Measurements from ENCODE around the gene ZNF787. TPM values are rescaled to one million over a fixed set of nuclear protein-coding genes. Genes with fewer than 3 reads are reported as not detected.

Gene ZNF787
- total and polyA plus RNA-seq, 4 donors = 2.9 to 23.6 (median 18.8) TPM

- peak; percentile 69 for DNase-seq (ENCODE audit: low spot score)
- Histone ChIP-seq H3K27ac (ENCODE audit: low read depth in 1 of 2, low read length in 2 of 2) (peak overlapping the region; percentile 66 to 68), H3K4me3 (ENCODE audit: low read depth in 1 of 3, low read length in 3 of 3) (no peak overlapping the region), H3K36me3 (ENCODE audit: control insufficient read depth in 4 of 4, insufficient read depth in 3 of 4, low read depth in 1 of 4, low read length in 3 of 4) (peaks cover 0 to 6% (median 0%) of the 10 kb centered on the region in 4 donors), H3K27me3 (ENCODE audit: control insufficient read depth in 4 of 4, insufficient read depth in 4 of 4, low read length in 3 of 4) (no peaks in the 10 kb centered on the region), H3K9me3 (ENCODE audit: control insufficient read depth in 4 of 4, low read length in 3 of 4) (no peaks in the 10 kb centered on the region), H3K9ac (ENCODE audit: low read depth in 1 of 2, low read length in 2 of 2) (no peak overlapping the region), H3K4me1 (ENCODE audit: control insufficient read depth in 4 of 4, insufficient read depth in 4 of 4, low read length in 3 of 4) (peaks cover 46 to 96% (median 81%) of the 10 kb centered on the region in 4 donors)
- TF ChIP-seq TAF1 (conservative IDR thresholded peaks at IDR 0.05) = peak; percentile 65
- TF ChIP-seq RXRA (IDR thresholded peaks at IDR 0.05) = peak; percentile 69 to 71
- no peak for TF ChIP-seq HNF4G (IDR thresholded peaks at IDR 0.05)
- TF ChIP-seq FOXA2 (IDR thresholded peaks at IDR 0.05) = no peak
- no peak for TF ChIP-seq YY1 (IDR thresholded peaks at IDR 0.05)
- TF ChIP-seq CTCF (IDR thresholded peaks at IDR 0.05; ENCODE audit: low read depth, low read length, missing input control) = no peak
- TF ChIP-seq GABPA (IDR thresholded peaks at IDR 0.05 in 1 of 2, conservative IDR thresholded peaks at IDR 0.05 in 1 of 2) = no peak
- no peak for TF ChIP-seq FOXA1 (IDR thresholded peaks at IDR 0.05)
- peak; percentile 86 for TF ChIP-seq NR2F2 (IDR thresholded peaks at IDR 0.05)
- peak; percentile 12 to 57 for TF ChIP-seq RAD21 (IDR thresholded peaks at IDR 0.05)
- peak; percentile 53 for TF ChIP-seq SP1 (IDR thresholded peaks at IDR 0.05)
- no peak for TF ChIP-seq ATF3 (IDR thresholded peaks at IDR 0.05)
- TF ChIP-seq MAX (IDR thresholded peaks at IDR 0.05) = no peak
- no peak for TF ChIP-seq REST (IDR thresholded peaks at IDR 0.05)
- no peak for TF ChIP-seq EGR1 (IDR thresholded peaks at IDR 0.05; ENCODE audit: low read depth in 2 of 2)
- no peak for TF ChIP-seq ZBTB33 (IDR thresholded peaks at IDR 0.05)
- TF ChIP-seq HNF4A (conservative IDR thresholded peaks at IDR 0.05) = peak; percentile 35 to 61
- TF ChIP-seq JUND (IDR thresholded peaks at IDR 0.05) = no peak
- 17% methylated on average over 12 of the region's 12 CpGs for WGBS
Measured at GRCh38 chr19:56110515-56111448, 10.3 kb downstream of the ZNF787 start.

Measured in liver (tissue), 9 donors.